ENCODE data around the gene TCTN2. TPM values are rescaled to one million over a fixed set of nuclear protein-coding genes. Genes with fewer than 3 reads are reported as not detected.

TCTN2 gene
- total and polyA plus RNA-seq, 9 of the 15 experiments (the other 6 are each of a cell fraction or from before 2014, with no cell fraction given): 0.58 to 5.5 (median 3.6) TPM

DNA sequence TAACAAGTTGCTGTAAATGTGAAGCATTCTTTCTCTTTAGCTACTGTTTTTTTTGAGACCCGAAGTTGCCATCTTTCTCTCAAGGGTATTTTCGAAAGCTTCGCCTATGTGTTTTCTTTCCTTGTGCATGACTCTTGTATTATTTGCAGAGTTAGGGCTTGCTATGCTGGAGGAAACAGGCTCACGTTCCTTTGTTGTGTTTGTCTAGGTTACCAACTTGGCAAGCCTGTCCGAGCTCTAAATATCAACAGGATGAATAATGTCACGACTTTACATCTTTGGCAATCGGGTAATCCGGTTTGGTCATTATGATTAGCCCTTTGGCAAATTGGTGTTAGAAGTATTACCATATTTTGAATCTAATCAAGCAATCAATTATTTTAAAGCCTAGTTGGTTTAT lies 25.3 kb downstream of the TCTN2 start (continued):
- TF ChIP-seq, protein P1, sequence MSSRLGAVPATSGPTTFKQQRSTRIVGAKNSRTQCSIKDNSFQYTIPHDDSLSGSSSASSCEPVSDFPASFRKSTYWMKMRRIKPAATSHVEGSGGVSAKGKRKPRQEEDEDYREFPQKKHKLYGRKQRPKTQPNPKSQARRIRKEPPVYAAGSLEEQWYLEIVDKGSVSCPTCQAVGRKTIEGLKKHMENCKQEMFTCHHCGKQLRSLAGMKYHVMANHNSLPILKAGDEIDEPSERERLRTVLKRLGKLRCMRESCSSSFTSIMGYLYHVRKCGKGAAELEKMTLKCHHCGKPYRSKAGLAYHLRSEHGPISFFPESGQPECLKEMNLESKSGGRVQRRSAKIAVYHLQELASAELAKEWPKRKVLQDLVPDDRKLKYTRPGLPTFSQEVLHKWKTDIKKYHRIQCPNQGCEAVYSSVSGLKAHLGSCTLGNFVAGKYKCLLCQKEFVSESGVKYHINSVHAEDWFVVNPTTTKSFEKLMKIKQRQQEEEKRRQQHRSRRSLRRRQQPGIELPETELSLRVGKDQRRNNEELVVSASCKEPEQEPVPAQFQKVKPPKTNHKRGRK (tag; IDR thresholded peaks at IDR 0.05): no peak
- TF ChIP-seq ETV6 (IDR thresholded peaks at IDR 0.05; ENCODE audit: borderline replicate concordance in 1 of 2, low read depth in 2 of 2, low read length in 1 of 2) (no peak), ETV6 (CRISPR knock-in tag; IDR thresholded peaks at IDR 0.05; ENCODE audit: borderline replicate concordance) (no peak), GATAD2A (IDR thresholded peaks at IDR 0.05) (no peak), ZNF717 (CRISPR knock-in tag; IDR thresholded peaks at IDR 0.05) (no peak), REST (IDR thresholded peaks at IDR 0.05; ENCODE audit: borderline replicate concordance) (no peak), REST (CRISPR knock-in tag; IDR thresholded peaks at IDR 0.05; ENCODE audit: low read depth) (no peak), SMAD1 (IDR thresholded peaks at IDR 0.05; ENCODE audit: low read depth, low read length, partially characterized antibody) (no peak), NONO (IDR thresholded peaks at IDR 0.05; ENCODE audit: low read depth in 2 of 2, low read length in 1 of 2) (no peak), ZNF224 (CRISPR knock-in tag; IDR thresholded peaks at IDR 0.05) (no peak)

All from K562 (cell line).